H1 (cell line): ENCODE data around the gene P3R3URF. TPM values are rescaled to one million over a fixed set of nuclear protein-coding genes. Genes with fewer than 3 reads are reported as not detected.

Source experiments
- BCL11A ChIP-seq, 2 experiments: IDR thresholded peaks; one replicate each; pipeline ENCODE4 v1.6.1; 2011; ENCODE audit warnings: low read depth in 2 of 2, low read length in 2 of 2, mild to moderate bottlenecking in 2 of 2
- CHD1 ChIP-seq: IDR thresholded peaks from 2 replicates; pipeline ENCODE4 v1.6.1; 2012; ENCODE audit warnings: low read depth, low read length, improper control_type of control experiment
- CTCF ChIP-seq, 3 experiments: IDR thresholded peaks; 1 replicate in 2 of 3; 2 replicates in 1 of 3; pipeline versions ENCODE4 v1.5.1 to v1.6.1; 2011; ENCODE audit warnings: low read length in 3 of 3, mild to moderate bottlenecking in 3 of 3, inconsistent platforms in 2 of 3, low read depth in 1 of 3, moderate library complexity in 1 of 3; ENCODE audit not compliant: insufficient read depth in 1 of 3; ENCODE audit errors: control extremely low read depth in 1 of 3
- HDAC6 ChIP-seq: IDR thresholded peaks from one replicate; pipeline ENCODE4 v1.7.1; 2012; ENCODE audit warnings: low read depth, mild to moderate bottlenecking, inconsistent platforms, low read length, moderate library complexity
- RFX5 ChIP-seq: IDR thresholded peaks from 2 replicates; pipeline ENCODE4 v1.6.1; 2011; ENCODE audit warnings: low read depth, low read length, improper control_type of control experiment, borderline replicate concordance
- SP2 ChIP-seq: IDR thresholded peaks from 2 replicates; pipeline ENCODE4 v1.6.1; 2012; ENCODE audit warnings: mild to moderate bottlenecking, low read length, inconsistent platforms
- polyA plus RNA-seq, 7 experiments: library from polyadenylated mRNA; depleted of rRNA in 3 of 7; stranded (reverse) in 5 of 7; unstranded in 2 of 7; fragments of >200 nt in 5 of 7; fragments of 200-250 nt in 2 of 7; gene quantifications; 1 replicate in 5 of 7; 2 replicates in 1 of 7; 4 replicates in 1 of 7; pipeline versions ENCODE4 v1.2.1 to v1.2.3, GENCODE V29; 2011 to 2013; ENCODE audit warnings: missing spikeins in 2 of 7, mixed read lengths in 2 of 7
- total RNA-seq: library from RNA; stranded (reverse); fragmentation: NEBNext Ultra II Directional; extraction: Animal tissue kit (Norgen Biotek cat#: 25700); gene quantifications from 2 replicates; pipeline ENCODE4 v1.2.1, GENCODE V29; 2021

P3R3URF gene
- total and polyA plus RNA-seq, 2 of the 8 experiments (the other 6 are each of a cell fraction or from before 2014, with no cell fraction given): not detected

- TF ChIP-seq CTCF (IDR thresholded peaks at IDR 0.05; ENCODE audit: control extremely low read depth in 1 of 3, insufficient read depth in 1 of 3, low read depth in 1 of 3, low read length in 3 of 3) (no peak), BCL11A (IDR thresholded peaks at IDR 0.05; ENCODE audit: low read depth in 2 of 2, low read length in 2 of 2) (no peak), SP2 (no peak), RFX5 (no peak), HDAC6 (no peak), CHD1 (no peak)
Measured at GRCh38 chr1:46191033-46191701, 14.9 kb upstream of the P3R3URF start (continued).
